K562 (cell line): ENCODE results near the gene TF. TPM values are rescaled to one million over a fixed set of nuclear protein-coding genes. Genes with fewer than 3 reads are reported as not detected.

Experiments used
- ATAC-seq: fragments of 200-7000 bp; cut with Tn5 transposase; 3 replicates; pipeline ENCODE4 v1.9.1; 2020; ENCODE audit warnings: moderate library complexity
- BruUV-seq: library from RNA; stranded (reverse); fragments of 400-500 nt; replicated peaks from 2 replicates; lab custom pipeline; 2021; lab: Mats Ljungman, UMichigan
- CTCF ChIA-PET: fragments of 300-600 bp; formaldehyde crosslinking; extraction: SDS; loops from one replicate; lab custom pipeline; 2021; ENCODE audit warnings: low intra/inter-chr PET ratio; lab: Yijun Ruan, JAX
- POLR2A ChIA-PET: fragments of 300-600, 350-650 bp; sonication (Branson Sonifier 250); formaldehyde crosslinking; extraction: SDS; loops from one replicate; lab custom pipeline; 2021; ENCODE audit warnings: antibody characterized with exemption, inconsistent platforms; lab: Yijun Ruan, JAX
- DNase-seq, 4 experiments: peaks; one replicate each; pipeline versions ENCODE4 v3.0.0 to v3.0.0-alpha.2; 2011 to 2018; ENCODE audit warnings: low spot score in 3 of 4, mixed read lengths in 3 of 4; ENCODE audit errors: extremely low read depth in 1 of 4
- FAIRE-seq: peaks from 2 replicates; lab custom pipeline; 2011; peaks lifted over from hg19 to GRCh38; lab: Jason Lieb, UNC
- H2AFZ ChIP-seq: 2 replicates; pipeline ENCODE4 v1.6.0; 2011; ENCODE audit warnings: low read depth, low read length, control low read depth, inconsistent platforms
- H3K27ac ChIP-seq: fragments of 200-600 bp; 3 replicates; pipeline ENCODE4 v1.8.0; 2011; ENCODE audit warnings: low read depth, mild to moderate bottlenecking, control low read depth, inconsistent platforms, low read length, moderate library complexity, mixed read lengths; ENCODE audit errors: extremely low read depth
- H3K27me3 ChIP-seq, 2 experiments: fragments of 300-600 bp in 1 of 2; 2 replicates in 1 of 2; 3 replicates in 1 of 2; pipeline versions ENCODE4 v1.6.0 to v1.8.0; 2011; ENCODE audit warnings: inconsistent platforms in 2 of 2, low read length in 2 of 2, mild to moderate bottlenecking in 1 of 2, mixed read lengths in 1 of 2, moderate library complexity in 1 of 2; ENCODE audit not compliant: control insufficient read depth in 2 of 2, insufficient read depth in 2 of 2
- H3K36me3 ChIP-seq: fragments of 300-600 bp; 3 replicates; pipeline ENCODE4 v1.8.0; 2011; ENCODE audit warnings: mild to moderate bottlenecking, low read length, inconsistent platforms; ENCODE audit not compliant: control insufficient read depth, insufficient read depth
- H3K4me1 ChIP-seq, 2 experiments: fragments of 200-600 bp in 1 of 2; replicated peaks in 1 of 2; 2 replicates in 1 of 2; 3 replicates in 1 of 2; pipeline versions ENCODE4 v1.5.1 to v1.8.0; 2011; ENCODE audit warnings: inconsistent platforms in 2 of 2, low read length in 2 of 2, mild to moderate bottlenecking in 1 of 2, mixed read lengths in 1 of 2, moderate library complexity in 1 of 2; ENCODE audit not compliant: control insufficient read depth in 2 of 2, insufficient read depth in 2 of 2
- H3K4me2 ChIP-seq: 2 replicates; pipeline ENCODE4 v1.6.1; 2011; ENCODE audit warnings: low read length, control low read depth, inconsistent platforms, mixed read lengths; ENCODE audit not compliant: insufficient read depth
- H3K4me3 ChIP-seq: fragments of 200-600 bp; sonication (generic), shearing (Covaris generic); 2 replicates; pipeline ENCODE4 v1.5.1; 2016; ENCODE audit warnings: control low read depth, inconsistent platforms
- H3K79me2 ChIP-seq: fragments of 200-600 bp; 3 replicates; pipeline ENCODE4 v1.8.0; 2011; ENCODE audit warnings: low read length, inconsistent platforms; ENCODE audit not compliant: control insufficient read depth, insufficient read depth
- H3K9ac ChIP-seq, 2 experiments: 2 replicates each; pipeline versions ENCODE4 v1.6.0 to v1.6.1; 2011; ENCODE audit warnings: low read depth in 2 of 2, low read length in 2 of 2, control low read depth in 1 of 2, inconsistent platforms in 1 of 2, mild to moderate bottlenecking in 1 of 2, mixed read lengths in 1 of 2; ENCODE audit not compliant: insufficient read depth in 1 of 2
- H3K9me1 ChIP-seq: one replicate; pipeline ENCODE4 v1.6.0; 2011; ENCODE audit warnings: inconsistent platforms, mild to moderate bottlenecking, low read length, moderate library complexity; ENCODE audit not compliant: control insufficient read depth, insufficient read depth
- H3K9me3 ChIP-seq: replicated peaks from 2 replicates; pipeline ENCODE4 v1.5.1; 2011; ENCODE audit warnings: low read depth, low read length, inconsistent platforms; ENCODE audit not compliant: control insufficient read depth, insufficient read depth
- H4K20me1 ChIP-seq: replicated peaks from 2 replicates; pipeline ENCODE4 v1.6.1; 2011; ENCODE audit warnings: low read length, inconsistent platforms, mixed read lengths; ENCODE audit not compliant: control insufficient read depth, insufficient read depth
- ATF6 ChIP-seq: sonication (generic); formaldehyde crosslinking; IDR thresholded peaks from 2 replicates; pipeline ENCODE4 v1.4.0; 2020; ENCODE audit warnings: mild to moderate bottlenecking, missing genetic modification reagents
- CEBPG ChIP-seq, 3 experiments: fragments of 200-800 bp in 1 of 3; sonication (Bioruptor generic) in 1 of 3; sonication (generic) in 1 of 3; formaldehyde crosslinking in 1 of 3; IDR thresholded peaks in 2 of 3; conservative IDR thresholded peaks in 1 of 3; 2 replicates each; pipeline versions ENCODE4 v1.6.1 to v1.8.0; 2016 to 2022; ENCODE audit warnings: missing compliant biosample characterization in 2 of 3, missing genetic modification characterization in 2 of 3, mild to moderate bottlenecking in 1 of 3, missing genetic modification reagents in 1 of 3
- EP300 ChIP-seq: IDR thresholded peaks from 2 replicates; pipeline ENCODE4 v1.6.1; 2012; ENCODE audit warnings: low read length, improper control_type of control experiment
- GABPA ChIP-seq: fragments of 200-800 bp; sonication (Bioruptor generic); conservative IDR thresholded peaks from 2 replicates; pipeline ENCODE4 v1.6.1; 2016; ENCODE audit warnings: low read depth, missing genetic modification characterization, missing compliant biosample characterization
- JUN ChIP-seq, 2 experiments: sonication (generic) in 1 of 2; formaldehyde crosslinking in 1 of 2; IDR thresholded peaks; 2 replicates each; pipeline versions ENCODE4 v1.6.1 to v1.8.0; 2012 to 2022; ENCODE audit warnings: borderline replicate concordance in 2 of 2, mild to moderate bottlenecking in 2 of 2, improper control_type of control experiment in 1 of 2, low read depth in 1 of 2, low read length in 1 of 2, missing genetic modification reagents in 1 of 2
- SIN3A ChIP-seq, 2 experiments: fragments of 150-350 bp in 1 of 2; IDR thresholded peaks; 2 replicates each; pipeline ENCODE4 v1.6.1; 2011 to 2016; ENCODE audit warnings: borderline replicate concordance in 2 of 2, low read depth in 2 of 2, low read length in 2 of 2, mild to moderate bottlenecking in 2 of 2, moderate library complexity in 2 of 2; ENCODE audit not compliant: control insufficient read depth in 1 of 2
- ZNF445 ChIP-seq: fragments of 250-450 bp; sonication (Bioruptor Pico); IDR thresholded peaks from 2 replicates; pipeline ENCODE4 v1.4.0; 2020; ENCODE audit warnings: low read depth, mild to moderate bottlenecking, moderate library complexity
- WGBS: fragments of 100-300 bp; shearing (Covaris generic); methylation state at CpG from one replicate; pipeline ENCODE4 v1.1.6; 2016; ENCODE audit warnings: low coverage, mixed read lengths; ENCODE audit not compliant: insufficient coverage; ENCODE audit errors: missing lambda C conversion rate; 5-methylcytosine and 5-hydroxymethylcytosine counted together
- in situ Hi-C: fragments of 300-500 bp; cut with MboI; formaldehyde crosslinking; loops from 4 replicates; pipeline ENCODE4 v1.15.0; 2018; ENCODE audit warnings: inconsistent platforms, mixed read lengths
- intact Hi-C: fragments of 100-400 bp; cut with micrococcal nuclease; formaldehyde crosslinking; loops from 2 replicates; pipeline ENCODE4 v1.14.2; 2022
- polyA plus RNA-seq, 8 experiments: library from polyadenylated mRNA; depleted of rRNA in 4 of 8; stranded (reverse) in 5 of 8; unstranded in 3 of 8; fragments of >200 nt; fragmentation: Nextera tagmentation in 2 of 8; fragmentation: Illumina TruSeq in 1 of 8; extraction: Ambion mirVana in 2 of 8; extraction: Trizol in 1 of 8; gene quantifications; 2 replicates each; pipeline versions ENCODE4 v1.2.1 to v1.2.3, GENCODE V29; 2011 to 2014; ENCODE audit warnings: inconsistent platforms in 1 of 8, missing spikeins in 1 of 8
- total RNA-seq, 7 experiments: library from RNA; depleted of rRNA in 6 of 7; stranded (reverse); fragments of >200 nt in 6 of 7; fragmentation: Illumina TruSeq in 2 of 7; extraction: Trizol in 2 of 7; gene quantifications; 2 replicates each; pipeline versions ENCODE4 v1.2.1 to v1.2.3, GENCODE V29; 2011 to 2021; ENCODE audit warnings: low replicate concordance in 1 of 7
- TF ChIP-seq, protein P1 (sequence below): sonication (generic); formaldehyde crosslinking; IDR thresholded peaks from 2 replicates; pipeline ENCODE4 v1.8.1; 2023; ENCODE audit warnings: mild to moderate bottlenecking, missing genetic modification reagents
- TF ChIP-seq, protein P2 (sequence below): sonication (generic); formaldehyde crosslinking; IDR thresholded peaks from 2 replicates; pipeline ENCODE4 v1.8.0; 2022; ENCODE audit warnings: missing genetic modification reagents, mild to moderate bottlenecking, borderline replicate concordance

TF gene
- total and polyA plus RNA-seq, 9 of the 15 experiments (the other 6 are each of a cell fraction or from before 2014, with no cell fraction given) = 0.09 to 9.2 (median 3.1) TPM

GRCh38 chr3:133805384-133805701 lies 59.1 kb downstream of the TF start:
- Histone ChIP-seq H3K79me2 (peaks cover 27% of the 10 kb centered on the region), H3K36me3 (peaks cover 29% of the 10 kb centered on the region; the same call in 2 of the 3 replicates), H2AFZ (peak overlapping the region; percentile 98), H3K9me3 (no peaks in the 10 kb centered on the region), H4K20me1 (no peaks in the 10 kb centered on the region), H3K27ac (no peak overlapping the region; the same call in 2 of the 3 replicates), H3K4me3 (peak overlapping the region; percentile 89), H3K4me2 (peak overlapping the region; percentile 91), H3K4me1 (no peaks in the 10 kb centered on the region; a peak in 1 of 5 replicates), H3K9ac (peak overlapping the region in 1 of 2 experiments; percentile 58; a peak in 1 of 4 replicates), H3K9me1 (no peaks in the 10 kb centered on the region), H3K27me3 (no peaks in the 10 kb centered on the region)
- ATAC-seq (no peak), FAIRE-seq (no peak), DNase-seq (no peak)
- BruUV-seq = no TSS peak
- intact Hi-C loops = loop anchor here (2.0 kb wide), 1 partner anchor 143 kb away; no protein-coding TSS in a partner anchor
- in situ Hi-C loops = loop anchor here (25.0 kb wide), 3 partner anchors 682 to 1068 kb away; partner anchors contain the start of genes ANAPC13, CEP63 and TMEM108
- WGBS = 48% methylated on average over 11 of the region's 15 CpGs
- ChIA-PET CTCF (no interaction called here), POLR2A (interaction anchor here (0.6 kb wide), 1 partner anchor 99 kb away, joined by 4 read pairs; no protein-coding TSS in a partner anchor)
- TF ChIP-seq, protein P1, sequence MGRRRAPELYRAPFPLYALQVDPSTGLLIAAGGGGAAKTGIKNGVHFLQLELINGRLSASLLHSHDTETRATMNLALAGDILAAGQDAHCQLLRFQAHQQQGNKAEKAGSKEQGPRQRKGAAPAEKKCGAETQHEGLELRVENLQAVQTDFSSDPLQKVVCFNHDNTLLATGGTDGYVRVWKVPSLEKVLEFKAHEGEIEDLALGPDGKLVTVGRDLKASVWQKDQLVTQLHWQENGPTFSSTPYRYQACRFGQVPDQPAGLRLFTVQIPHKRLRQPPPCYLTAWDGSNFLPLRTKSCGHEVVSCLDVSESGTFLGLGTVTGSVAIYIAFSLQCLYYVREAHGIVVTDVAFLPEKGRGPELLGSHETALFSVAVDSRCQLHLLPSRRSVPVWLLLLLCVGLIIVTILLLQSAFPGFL = no peak
- TF ChIP-seq JUN (IDR thresholded peaks at IDR 0.05; ENCODE audit: borderline replicate concordance, low read depth, low read length) (0 out of 2 replicates have a peak, but pooled peaks have one; percentile 17), JUN (CRISPR knock-in tag; IDR thresholded peaks at IDR 0.05; ENCODE audit: borderline replicate concordance) (no peak), ZNF445 (no peak), SIN3A (IDR thresholded peaks at IDR 0.05; ENCODE audit: borderline replicate concordance in 2 of 2, control insufficient read depth in 1 of 2, low read depth in 2 of 2, low read length in 2 of 2) (no peak), CEBPG (CRISPR knock-in tag; IDR thresholded peaks at IDR 0.05) (no peak), CEBPG (tag; conservative IDR thresholded peaks at IDR 0.05 in 1 of 2, IDR thresholded peaks at IDR 0.05 in 1 of 2) (peak in 1 of 2 experiments; percentile 58; a peak in 1 of 4 replicates), GABPA (no peak), EP300 (no peak), ATF6 (CRISPR knock-in tag) (0 out of 2 replicates have a peak, but pooled peaks have one; percentile 2)
- TF ChIP-seq, protein P2, sequence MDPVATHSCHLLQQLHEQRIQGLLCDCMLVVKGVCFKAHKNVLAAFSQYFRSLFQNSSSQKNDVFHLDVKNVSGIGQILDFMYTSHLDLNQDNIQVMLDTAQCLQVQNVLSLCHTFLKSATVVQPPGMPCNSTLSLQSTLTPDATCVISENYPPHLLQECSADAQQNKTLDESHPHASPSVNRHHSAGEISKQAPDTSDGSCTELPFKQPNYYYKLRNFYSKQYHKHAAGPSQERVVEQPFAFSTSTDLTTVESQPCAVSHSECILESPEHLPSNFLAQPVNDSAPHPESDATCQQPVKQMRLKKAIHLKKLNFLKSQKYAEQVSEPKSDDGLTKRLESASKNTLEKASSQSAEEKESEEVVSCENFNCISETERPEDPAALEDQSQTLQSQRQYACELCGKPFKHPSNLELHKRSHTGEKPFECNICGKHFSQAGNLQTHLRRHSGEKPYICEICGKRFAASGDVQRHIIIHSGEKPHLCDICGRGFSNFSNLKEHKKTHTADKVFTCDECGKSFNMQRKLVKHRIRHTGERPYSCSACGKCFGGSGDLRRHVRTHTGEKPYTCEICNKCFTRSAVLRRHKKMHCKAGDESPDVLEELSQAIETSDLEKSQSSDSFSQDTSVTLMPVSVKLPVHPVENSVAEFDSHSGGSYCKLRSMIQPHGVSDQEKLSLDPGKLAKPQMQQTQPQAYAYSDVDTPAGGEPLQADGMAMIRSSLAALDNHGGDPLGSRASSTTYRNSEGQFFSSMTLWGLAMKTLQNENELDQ (CRISPR knock-in tag) = no peak
